Measurements from ENCODE around the gene ETV6.
A peak's percentile ranks its signal among the peaks of the same experiment; 100 is the strongest.

ETV6 gene

DNA sequence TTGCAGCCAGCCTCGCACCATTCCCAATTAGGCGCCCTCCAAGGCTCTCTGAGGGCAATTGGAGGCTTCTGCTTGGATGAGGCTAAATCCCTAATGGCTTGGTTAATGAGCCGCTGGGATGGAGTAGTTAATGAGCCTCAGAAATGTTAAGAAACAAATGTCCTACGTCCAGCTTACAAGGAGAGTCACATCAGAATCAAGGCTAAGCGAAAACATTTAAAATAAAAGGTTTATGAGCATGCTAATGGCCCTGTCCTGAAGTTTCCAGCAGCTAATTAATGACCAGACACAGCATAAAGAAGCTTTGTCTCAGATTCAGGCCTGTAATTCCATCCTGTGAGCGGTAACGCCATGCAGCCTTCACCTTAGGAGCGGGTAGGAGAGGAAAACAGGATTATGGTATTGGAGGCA, 220.6 kb downstream of the ETV6 start:
- no peak for DNase-seq

DNA sequence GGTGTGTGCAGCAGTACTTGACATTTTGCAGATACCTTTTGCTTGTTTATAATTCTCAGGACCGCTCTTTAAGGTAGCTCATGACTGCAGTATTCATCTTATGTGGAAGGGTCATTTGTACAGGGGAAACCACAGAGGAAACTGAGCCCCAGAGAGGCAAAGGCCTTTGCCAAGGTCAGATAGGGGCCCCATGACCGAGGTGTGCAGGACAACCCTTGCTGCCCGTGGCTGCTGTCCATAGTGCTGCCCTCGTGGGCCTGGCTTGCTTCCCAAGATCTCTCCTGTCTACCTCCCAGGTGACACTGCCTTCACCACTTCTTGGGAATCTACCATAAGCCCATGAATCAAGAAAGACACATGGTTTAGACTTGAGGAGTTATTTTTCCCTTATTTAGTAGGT, 222.6 kb downstream of the ETV6 start:
- no peak for DNase-seq

DNA sequence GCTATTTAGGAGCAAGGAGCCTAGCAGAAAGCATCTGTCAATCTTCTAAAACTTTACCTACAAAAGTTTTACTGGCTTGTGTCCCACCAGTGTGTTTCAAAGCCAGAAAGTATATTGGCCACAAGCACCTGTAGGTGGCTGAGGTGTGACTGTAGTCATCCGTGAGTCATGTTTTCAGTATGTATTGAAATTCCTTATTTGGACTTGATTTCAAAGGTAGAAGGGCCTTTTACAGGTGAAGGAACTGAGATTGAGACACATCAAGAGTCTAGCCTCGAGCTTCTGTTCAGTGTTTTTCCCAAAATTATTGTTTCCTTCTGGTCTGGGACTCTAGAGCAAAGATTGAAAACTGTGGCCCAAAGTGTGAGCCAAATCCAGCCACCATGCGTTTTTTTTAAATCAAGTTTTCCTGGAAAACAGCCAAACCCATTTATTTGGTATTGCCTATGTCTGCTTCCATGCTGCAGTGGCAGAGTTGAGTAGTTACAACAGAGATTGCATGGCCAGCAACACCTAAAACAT, 226.0 kb downstream of the ETV6 start:
- DNase-seq, result peak; percentile 35

DNA sequence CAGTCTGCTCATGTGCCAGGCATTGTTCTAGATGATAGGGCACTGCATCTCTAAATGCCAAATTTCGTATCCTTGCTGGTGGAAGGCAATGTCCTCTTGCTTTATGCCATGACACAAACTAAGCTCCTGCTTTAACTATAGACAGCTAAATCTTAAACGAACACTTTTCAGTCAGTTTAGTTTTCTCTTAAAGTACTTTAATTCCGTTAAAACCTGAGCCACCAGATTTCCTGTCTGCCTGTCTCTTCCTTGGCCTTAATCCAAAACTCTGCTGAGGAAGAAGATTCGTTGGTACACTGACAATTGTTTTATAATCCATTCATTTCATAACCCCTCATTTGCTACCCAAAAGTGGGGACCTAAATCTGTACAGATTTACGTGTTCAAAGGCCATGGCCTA, 226.8 kb downstream of the ETV6 start:
- DNase-seq, result no peak

DNA sequence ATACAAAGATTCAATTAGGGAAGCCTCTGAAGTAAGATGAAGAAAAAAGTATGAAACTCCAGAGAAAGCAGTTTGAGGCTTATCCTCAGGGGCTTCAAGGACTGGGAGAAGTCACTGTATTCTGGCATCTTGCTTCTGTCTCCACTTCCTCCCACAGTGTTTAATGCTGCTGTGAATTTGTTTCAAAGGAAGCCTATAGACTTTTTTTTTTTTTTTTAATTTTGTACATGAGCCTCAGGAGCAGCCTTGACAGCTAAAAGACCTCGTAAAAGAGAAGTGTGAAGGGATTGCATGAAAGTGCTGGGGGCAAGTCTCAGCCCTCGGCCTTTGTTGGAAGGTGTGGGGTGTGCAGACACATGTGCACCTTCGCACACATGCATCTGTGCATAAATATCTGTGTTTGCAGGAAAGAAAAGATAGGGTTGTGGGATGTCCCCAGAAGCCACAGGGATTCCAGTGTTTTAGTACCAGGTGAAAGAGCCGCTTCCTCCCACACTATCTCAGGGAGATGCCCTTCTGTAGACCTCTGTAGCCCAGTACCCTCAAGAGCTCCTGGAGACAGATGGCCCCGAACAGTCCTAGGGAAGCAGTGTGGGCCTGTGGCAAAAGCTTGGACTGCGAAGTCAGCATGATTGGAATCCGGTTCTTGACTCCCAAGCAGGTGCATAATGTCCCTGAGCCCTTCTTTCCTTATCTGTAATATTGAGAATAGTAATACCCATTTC, 227.8 kb downstream of the ETV6 start:
- no peak for DNase-seq

DNA sequence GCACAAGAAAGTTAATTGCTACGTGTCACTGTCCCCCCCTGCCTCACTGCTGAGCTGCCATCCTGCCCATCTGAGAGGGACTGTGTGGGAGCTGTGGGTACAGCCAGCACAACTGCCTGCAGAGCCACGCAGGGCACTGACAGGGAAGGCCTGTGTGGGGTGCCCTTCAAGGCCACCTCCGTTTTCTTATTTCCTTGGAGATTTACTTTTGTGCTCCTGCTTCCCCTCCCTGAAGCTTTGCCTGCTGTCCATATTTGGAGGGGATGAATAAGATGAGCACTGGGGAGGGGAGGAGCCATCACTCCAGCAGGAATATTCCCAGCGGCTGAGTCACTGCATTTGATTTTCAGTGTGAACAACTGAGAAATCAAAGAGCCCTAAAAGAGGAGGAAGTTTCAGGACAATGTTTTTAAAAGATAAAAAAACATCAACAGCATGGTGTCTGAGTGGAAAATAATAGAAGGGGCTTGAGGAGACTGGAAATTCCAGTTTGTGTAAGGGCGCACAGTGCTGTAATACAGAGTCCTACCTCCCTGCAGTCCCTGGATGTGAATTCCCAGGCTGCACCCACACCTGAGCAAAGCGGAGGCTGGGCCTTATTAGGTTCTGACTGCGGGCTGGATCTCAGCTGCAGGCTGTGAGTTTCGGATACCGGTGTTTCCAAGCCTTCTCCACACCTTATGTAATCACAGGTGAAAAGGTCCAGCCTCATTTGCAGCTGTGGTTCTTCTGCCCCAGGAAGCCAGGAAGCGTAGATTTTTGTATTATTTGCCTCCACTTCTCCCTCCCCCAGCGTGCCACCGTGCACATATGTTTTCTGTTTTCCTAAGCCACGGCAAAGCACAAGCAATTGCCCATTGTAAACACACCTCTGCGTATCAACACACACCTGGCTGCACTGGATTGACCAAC, 228.7 kb downstream of the ETV6 start:
- DNase-seq, result no peak

DNA sequence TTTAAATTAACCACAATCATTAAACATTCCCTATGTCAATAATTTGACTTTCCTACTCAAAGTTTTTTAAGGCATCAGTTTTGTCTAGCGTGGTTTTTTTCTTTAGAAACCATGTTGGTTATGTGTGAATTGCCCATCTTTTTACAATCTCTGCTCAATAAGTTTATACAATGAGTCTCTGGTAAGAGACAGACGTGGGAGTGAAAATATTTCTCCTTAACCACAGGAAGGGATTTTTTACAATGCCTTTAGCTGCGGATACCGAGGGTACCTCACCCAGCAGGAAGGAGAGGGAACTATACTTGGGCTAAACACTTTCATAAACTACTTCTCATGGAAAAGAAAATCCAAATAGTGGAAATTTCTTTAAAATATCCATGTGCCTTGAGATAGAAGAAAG, 229.8 kb downstream of the ETV6 start:
- no peak for DNase-seq

DNA sequence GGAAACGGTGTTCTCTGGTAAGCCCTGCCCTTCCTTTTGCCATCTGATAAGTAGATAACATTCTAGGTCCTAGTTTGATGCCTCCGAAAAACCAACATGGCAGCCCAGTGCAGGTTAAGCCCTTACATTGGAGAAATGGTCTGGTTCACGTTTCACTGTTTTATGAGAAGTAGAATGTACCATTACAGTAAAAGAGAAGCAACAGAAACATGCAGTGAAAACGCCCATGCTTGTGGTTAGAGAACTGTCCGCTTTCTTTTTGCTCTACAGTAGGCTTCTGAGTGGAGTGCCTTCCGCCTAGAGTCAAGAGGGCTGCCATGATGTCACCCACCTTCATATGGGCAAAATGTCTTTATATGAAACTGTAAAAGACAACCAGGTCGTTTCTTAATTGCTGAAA, 230.9 kb downstream of the ETV6 start:
- no peak for DNase-seq

DNA sequence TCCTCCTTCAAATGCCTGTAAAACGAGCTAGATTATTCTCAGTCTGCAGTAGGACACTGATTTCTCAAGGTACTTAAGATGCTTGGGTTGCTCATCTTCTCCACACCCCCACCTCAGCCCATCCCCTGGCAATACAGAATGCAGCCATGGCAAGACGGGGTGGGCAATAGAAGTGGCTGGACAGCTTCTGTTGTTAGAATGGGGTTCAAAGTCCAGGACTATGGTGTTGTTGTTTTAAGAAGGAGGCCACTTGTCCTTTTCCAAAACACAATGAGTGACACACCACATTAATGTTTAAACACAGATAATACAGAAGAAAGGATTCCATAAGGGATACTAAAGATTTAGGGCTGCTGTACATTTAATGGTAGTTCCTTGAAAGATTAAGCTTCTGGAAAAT, 232.4 kb downstream of the ETV6 start:
- DNase-seq, result no peak

DNA sequence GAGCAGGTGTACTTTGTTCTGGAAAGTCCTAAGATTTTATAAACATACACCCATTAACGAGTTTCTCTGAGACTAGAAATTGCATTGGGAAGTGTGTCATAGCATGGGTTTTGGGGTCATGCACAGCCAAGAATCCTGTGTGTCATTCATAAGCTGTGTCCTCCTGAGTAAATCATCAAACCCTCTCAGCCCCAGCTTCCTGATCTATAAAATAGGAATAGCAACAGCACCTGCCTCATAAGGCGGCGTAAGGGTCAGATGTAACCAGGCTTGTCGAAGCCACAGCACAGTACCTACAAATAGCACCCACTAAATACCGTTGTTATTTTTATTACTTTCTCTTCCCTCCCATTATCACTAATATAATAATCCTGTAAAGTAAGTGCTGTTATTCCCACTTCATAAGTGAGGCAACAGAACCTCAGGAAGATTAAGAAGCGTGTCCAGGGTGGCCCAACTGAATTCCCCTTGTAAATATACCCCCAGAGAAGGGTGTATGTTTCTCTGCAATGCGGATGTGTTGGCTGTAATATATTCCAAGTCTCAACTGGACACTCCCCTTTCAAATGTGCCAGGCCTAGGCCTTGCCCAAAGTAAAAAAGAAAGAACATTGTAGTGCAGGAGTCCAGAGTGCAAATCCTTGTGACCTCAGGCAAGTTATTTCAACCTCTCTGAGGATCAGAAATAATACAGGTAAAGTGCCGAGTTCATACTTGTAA, 233.0 kb downstream of the ETV6 start:
- no peak for DNase-seq

DNA sequence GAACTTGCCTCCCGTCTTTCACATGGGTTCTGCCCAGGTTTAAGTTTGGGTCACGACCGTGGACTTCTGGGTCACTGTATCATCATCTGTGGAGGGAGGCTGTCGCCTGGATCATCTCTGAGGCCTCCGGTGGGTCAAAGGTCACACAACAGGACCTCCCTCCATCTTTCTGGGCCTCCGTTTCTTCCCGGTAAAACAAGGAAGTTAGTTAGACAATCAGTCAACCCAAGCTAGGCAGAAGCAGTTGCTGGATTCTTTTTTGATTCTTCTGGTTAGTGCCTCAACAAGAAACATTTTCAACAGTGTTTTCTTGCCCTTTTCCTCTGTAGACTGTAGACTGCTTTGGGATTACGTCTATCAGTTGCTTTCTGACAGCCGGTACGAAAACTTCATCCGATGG, 234.6 kb downstream of the ETV6 start:
- DNase-seq, result no peak

DNA sequence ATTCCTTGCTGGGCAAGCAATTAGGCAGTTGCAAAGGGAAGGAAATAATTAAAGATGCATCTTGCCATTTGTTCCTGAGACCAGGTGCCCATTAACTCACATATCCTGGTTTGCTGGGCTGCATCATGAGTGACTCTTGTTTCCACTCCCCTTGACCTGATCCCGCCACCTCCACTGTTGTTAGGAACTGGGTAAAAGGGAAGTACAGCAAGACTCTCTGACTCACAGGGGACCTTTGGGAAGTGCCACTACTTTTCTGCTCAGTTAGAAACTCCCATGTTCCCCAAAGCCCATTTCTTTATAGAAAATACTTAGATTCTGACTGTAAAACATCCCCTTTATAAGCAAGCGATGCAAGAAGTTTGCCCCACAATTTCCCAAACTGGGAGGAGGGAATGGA, 235.2 kb downstream of the ETV6 start:
- no peak for DNase-seq

DNA sequence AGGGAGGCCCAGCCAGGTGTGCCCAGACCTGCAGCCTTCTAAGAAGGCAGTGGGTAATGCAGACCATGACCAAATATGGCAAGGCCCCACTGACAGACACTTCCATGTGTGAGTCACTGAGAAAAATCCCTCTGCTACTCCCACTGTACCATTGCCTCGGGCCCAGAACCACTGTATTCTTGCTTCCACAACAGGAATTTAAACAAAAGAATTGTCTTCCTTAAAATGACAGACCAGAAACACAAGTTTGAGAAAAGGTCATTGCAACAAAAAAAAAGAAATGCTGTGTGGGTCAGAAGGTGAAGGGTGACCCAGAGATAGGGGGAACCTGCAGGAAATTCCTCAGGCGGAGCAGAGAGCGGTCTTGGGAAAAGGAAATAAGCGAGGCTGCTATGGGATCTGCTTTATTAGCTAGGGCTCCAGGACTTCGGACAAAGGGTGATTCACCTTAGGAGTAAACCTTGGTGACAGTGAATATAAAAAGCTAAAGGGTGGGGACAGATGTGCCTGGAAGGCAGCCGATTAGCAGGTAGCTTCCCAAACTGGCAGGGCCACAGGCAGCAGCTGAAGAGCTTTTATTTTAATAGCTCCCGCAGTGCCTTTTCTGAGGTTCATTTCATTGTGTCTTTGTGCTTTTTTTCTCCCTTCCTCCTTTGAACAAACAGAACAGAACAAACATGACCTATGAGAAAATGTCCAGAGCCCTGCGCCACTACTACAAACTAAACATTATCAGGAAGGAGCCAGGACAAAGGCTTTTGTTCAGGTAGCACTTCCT, 236.0 kb downstream of the ETV6 start:
- DNase-seq, result no peak

DNA sequence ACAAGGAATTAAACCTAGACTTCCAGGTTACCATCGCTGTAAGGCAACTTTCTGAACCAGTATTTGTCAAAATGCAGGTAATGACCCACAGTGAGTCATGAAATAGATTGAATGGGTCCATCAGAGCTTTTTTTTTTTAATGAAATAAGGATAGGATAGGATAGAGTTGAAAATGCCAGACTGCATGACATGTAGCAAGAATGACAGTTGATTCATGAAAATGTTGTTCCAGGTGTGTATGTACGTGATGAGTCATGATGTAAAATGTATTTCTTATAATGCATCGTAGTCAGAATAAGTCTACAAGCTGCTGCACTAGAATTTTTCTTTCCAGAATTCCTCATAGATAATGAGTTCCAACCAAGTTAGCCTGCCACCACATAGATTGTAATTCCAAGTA, 236.9 kb downstream of the ETV6 start:
- no peak for DNase-seq

DNA sequence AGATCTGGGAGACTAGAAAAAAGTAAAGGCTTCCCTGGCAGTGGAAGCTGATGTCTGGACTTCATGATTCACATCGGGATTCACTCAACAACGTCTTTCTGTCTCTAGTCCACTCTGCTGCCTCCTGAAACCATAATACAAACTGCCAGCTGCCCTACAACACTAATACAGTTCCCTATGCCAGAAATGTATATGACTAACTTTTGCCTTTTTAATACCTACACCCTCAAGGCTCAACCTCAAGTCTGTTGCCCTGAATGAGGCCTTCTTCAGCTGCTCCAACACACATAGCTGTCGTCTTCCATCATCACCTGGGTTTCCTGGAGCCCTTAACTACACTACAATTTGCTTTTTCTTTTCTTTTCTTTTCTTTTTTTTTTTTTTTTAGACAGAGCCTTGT, 238.6 kb downstream of the ETV6 start:
- DNase-seq, result no peak

DNA sequence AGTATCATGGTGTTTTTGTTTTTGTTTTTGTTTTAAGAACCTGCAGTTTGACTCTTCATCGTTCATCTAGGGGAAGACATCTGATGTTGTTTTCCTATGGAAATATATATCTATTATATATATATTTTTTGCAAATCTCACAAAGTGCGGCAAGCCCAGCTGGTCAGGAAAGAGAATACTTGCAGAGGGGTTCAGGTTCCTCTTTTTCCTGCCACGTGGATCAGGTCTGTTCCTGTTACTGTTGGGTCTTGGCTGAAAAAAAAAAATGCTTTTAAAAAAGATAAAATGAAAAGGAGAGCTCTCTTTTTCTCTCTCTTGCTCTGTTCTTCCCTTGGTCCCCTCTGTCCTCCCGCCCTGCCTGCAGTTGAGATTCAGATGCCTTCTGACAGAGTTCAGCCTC, 241.9 kb downstream of the ETV6 start:
- no peak for DNase-seq

DNA sequence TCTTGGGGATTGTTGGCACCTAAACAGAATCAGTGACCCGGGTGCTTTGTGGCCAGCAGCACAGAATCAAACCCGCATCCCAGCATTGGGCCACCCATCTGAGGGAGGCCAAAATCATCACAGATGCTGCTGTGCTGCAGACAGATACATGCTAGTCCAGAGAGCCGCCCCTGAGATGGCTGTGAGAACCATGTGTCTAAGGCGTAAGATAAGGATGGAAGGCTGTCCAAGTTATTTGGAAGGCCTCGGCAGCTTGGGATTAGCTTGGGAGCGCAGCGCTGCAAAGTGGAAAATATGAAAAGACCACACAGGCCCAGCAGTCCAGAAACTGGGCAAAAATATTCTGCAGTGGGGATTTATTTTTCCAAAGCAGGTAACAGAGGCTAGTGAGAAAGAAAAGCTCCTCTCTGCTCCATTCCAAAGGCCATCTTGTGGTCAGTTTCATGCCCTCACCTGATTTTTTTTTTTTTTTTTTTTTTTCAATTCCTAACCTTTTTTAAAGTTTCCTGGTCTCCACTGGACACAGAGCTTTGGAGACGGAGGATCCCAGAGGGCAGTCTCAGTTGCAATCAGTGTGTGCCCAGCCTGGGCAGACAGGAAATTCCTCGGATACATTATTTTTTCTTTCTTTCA, 242.4 kb downstream of the ETV6 start:
- DNase-seq, result no peak

DNA sequence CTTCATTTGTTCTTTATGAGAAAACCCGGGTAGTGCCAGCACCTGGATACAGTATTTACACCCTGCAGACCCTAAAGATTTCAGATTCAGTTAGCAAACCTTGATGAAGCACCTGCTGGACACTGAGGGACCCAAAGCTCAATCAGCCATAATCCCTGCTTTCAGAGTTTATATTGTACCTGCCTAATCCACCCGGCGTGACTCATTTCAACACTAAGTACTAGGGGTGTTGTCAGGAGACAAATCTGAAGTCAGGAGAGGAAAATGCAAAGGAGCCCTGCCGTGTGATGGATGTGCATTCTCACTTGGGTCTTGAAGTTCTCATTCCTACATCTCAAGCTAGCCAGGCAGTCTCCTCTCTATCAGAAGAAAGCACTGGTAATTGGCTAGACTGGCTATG, 244.5 kb downstream of the ETV6 start:
- no peak for DNase-seq

DNA sequence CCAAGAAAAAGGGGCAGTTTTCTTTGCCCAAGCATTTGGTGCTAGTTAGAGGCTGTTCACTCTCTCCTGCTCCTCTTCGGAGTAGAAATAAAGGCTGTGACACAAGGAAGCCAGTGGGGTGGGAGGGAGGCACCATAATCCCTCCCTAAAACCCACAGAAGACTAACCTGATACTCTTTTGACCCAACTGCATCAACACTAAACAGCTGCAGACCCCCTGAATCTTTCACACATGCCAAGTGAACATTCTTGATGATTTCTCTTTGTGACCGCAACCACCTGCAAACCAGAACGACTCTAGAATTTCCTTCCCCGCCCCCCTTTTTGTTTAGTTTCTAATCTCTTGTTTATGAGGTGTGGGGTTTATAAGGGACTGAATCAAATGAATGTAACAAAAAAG, 245.4 kb downstream of the ETV6 start:
- no peak for DNase-seq

DNA sequence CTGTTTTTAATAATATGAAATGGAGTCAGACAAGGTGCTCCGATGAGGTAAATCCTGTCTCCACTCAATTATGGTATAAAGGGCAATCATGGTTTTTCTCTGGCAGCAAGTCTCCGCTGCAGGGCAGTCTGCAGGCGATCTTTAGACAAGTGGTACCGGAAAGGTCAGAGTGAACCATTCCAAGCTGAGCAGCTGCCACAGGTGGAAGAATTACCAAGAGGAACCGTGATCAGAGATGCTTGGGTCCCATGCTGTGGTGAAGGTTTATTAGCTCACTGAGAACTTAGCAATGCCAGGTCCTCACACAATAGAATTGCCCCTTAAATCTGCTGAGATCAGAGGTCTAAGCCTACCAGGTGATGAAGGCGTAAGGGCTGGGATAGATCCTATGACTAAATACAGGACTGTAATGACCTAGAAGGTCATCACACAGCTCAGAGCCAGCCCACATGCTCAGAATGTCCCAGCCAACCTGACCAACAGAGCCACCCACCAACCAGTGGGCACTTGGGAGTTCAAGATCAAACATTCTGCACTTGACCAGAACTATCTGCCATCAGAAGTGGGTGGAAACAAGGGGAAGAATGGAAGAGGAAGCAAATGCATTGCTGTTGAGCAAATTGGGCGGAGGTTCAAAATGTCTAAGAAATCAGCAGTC, 246.1 kb downstream of the ETV6 start:
- DNase-seq, result no peak

DNA sequence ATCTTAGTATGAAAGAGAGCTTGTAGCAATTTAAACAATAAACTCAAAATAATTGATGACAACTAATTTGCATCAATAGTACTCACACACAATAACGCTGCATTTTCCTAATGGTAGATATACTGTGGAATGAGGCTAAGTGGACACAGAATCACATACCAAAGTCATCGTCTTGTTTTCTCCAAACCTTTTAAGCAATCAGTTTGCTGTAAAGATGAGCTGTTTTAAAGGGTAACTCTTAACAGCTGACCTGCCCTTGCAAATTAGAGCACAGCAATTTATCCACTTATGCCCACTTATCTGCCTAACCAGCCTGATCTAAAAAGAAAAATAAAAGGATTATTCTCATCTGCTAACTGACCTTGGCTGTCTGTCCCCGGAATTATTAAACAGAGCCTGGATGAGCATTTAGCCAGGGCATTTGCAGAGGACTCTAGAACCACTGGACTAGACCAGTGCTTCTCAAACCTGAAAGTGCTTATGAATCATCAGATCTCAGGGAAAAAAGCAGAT, 247.0 kb downstream of the ETV6 start:
- no peak for DNase-seq
